Keratinocyte (primary cell): ENCODE measurements around the gene GATD1.

Experiments
- EZH2 ChIP-seq: IDR thresholded peaks from one replicate; pipeline ENCODE4 v1.6.1; 2012; ENCODE audit warnings: inconsistent platforms, mild to moderate bottlenecking, low read length, moderate library complexity
- TF ChIP-seq, protein P1 (sequence below), 3 experiments: IDR thresholded peaks in 1 of 3; conservative IDR thresholded peaks in 1 of 3; optimal IDR thresholded peaks in 1 of 3; 2 replicates in 2 of 3; 3 replicates in 1 of 3; pipeline versions ENCODE3 to v1.5.1; 2011; ENCODE audit warnings: low read length in 3 of 3, mild to moderate bottlenecking in 3 of 3, moderate library complexity in 2 of 3, control low read depth in 1 of 3, inconsistent platforms in 1 of 3; ENCODE audit not compliant: insufficient read depth in 2 of 3; ENCODE audit errors: extremely low read depth in 1 of 3

GRCh38 chr11:819129-819931 is 42.0 kb upstream of the GATD1 start:
- TF ChIP-seq, protein P1, sequence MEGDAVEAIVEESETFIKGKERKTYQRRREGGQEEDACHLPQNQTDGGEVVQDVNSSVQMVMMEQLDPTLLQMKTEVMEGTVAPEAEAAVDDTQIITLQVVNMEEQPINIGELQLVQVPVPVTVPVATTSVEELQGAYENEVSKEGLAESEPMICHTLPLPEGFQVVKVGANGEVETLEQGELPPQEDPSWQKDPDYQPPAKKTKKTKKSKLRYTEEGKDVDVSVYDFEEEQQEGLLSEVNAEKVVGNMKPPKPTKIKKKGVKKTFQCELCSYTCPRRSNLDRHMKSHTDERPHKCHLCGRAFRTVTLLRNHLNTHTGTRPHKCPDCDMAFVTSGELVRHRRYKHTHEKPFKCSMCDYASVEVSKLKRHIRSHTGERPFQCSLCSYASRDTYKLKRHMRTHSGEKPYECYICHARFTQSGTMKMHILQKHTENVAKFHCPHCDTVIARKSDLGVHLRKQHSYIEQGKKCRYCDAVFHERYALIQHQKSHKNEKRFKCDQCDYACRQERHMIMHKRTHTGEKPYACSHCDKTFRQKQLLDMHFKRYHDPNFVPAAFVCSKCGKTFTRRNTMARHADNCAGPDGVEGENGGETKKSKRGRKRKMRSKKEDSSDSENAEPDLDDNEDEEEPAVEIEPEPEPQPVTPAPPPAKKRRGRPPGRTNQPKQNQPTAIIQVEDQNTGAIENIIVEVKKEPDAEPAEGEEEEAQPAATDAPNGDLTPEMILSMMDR (optimal IDR thresholded peaks at IDR 0.05 in 1 of 3, IDR thresholded peaks at IDR 0.05 in 1 of 3, conservative IDR thresholded peaks at IDR 0.05 in 1 of 3; ENCODE audit: extremely low read depth in 1 of 3, insufficient read depth in 2 of 3, low read length in 3 of 3): no peak
- TF ChIP-seq EZH2: no peak
